Thyroid gland (tissue), 4 donors: ENCODE results near the gene FAM193B.

Experiments
- CTCF ChIP-seq, 6 experiments: fragments of 200-600 bp in 3 of 6; fragments of 450-650 bp in 3 of 6; sonication (generic) in 3 of 6; IDR thresholded peaks; one replicate each; pipeline ENCODE4 v1.5.1; 2016 to 2019; ENCODE audit warnings: antibody characterized with exemption in 6 of 6, mild to moderate bottlenecking in 2 of 6, inconsistent platforms in 1 of 6, moderate library complexity in 1 of 6
- POLR2A ChIP-seq, 2 donors: fragments of 450-650 bp; IDR thresholded peaks; one replicate each; pipeline ENCODE4 v1.6.1; 2017; ENCODE audit warnings: antibody characterized with exemption in 2 of 2, mild to moderate bottlenecking in 2 of 2, moderate library complexity in 1 of 2

- TF ChIP-seq CTCF (IDR thresholded peaks at IDR 0.05) (no peak), POLR2A (IDR thresholded peaks at IDR 0.05) (no peak)
Observed at GRCh38 chr5:177491983-177492746, 62.2 kb downstream of the FAM193B start.
